GM12878 (cell line): Measurements from ENCODE around the gene TLL1. TPM values are rescaled to one million over a fixed set of nuclear protein-coding genes. Genes with fewer than 3 reads are reported as not detected.

Source experiments
- ATAC-seq: fragments of 200-7000 bp; cut with Tn5 transposase; 3 replicates; pipeline ENCODE4 v1.9.1; 2020; ENCODE audit warnings: mild to moderate bottlenecking, moderate library complexity
- BruUV-seq: library from RNA; stranded (reverse); fragments of 400-500 nt; replicated peaks from 2 replicates; lab custom pipeline; 2021; lab: Mats Ljungman, UMichigan
- CTCF ChIA-PET: fragments of 300-600 bp; sonication (Branson Sonifier 250); formaldehyde crosslinking; extraction: SDS; loops from one replicate; lab custom pipeline; 2021; ENCODE audit warnings: inconsistent platforms; lab: Yijun Ruan, JAX
- POLR2A ChIA-PET: fragments of 350-600 bp; formaldehyde crosslinking; extraction: SDS; loops from one replicate; lab custom pipeline; 2021; ENCODE audit warnings: inconsistent platforms; lab: Charles Lee
- RAD21 ChIA-PET: fragments of 300-600 bp; sonication (Branson Sonifier 250); formaldehyde crosslinking; loops from one replicate; lab custom pipeline; 2023; ENCODE audit warnings: antibody characterized with exemption; ENCODE audit not compliant: unreplicated experiment; lab: Charles Lee
- SMC1A ChIA-PET: fragments of 300-600 bp; sonication (Branson Sonifier 250); formaldehyde crosslinking; loops from one replicate; lab custom pipeline; 2023; ENCODE audit not compliant: unreplicated experiment, uncharacterized antibody; lab: Charles Lee
- DNase-seq: peaks from one replicate; pipeline ENCODE4 v3.0.0-alpha.2; 2011; ENCODE audit warnings: low read depth, low spot score
- FAIRE-seq: peaks from 3 replicates; lab custom pipeline; 2011; peaks lifted over from hg19 to GRCh38; lab: Jason Lieb, UNC
- H2AFZ ChIP-seq: 2 replicates; pipeline ENCODE4 v1.6.0; 2011; ENCODE audit warnings: low read depth, low read length, control low read depth; ENCODE audit not compliant: control insufficient read depth
- H3K27ac ChIP-seq: 2 replicates; pipeline ENCODE4 v1.5.1; 2011; ENCODE audit warnings: control low read depth; ENCODE audit not compliant: control insufficient read depth, insufficient read depth
- H3K27me3 ChIP-seq, 2 experiments: replicated peaks in 1 of 2; 2 replicates each; pipeline versions ENCODE4 v1.6.0 to v1.6.1; 2011; ENCODE audit warnings: low read length in 1 of 2; ENCODE audit not compliant: control insufficient read depth in 2 of 2, insufficient read depth in 2 of 2
- H3K36me3 ChIP-seq, 2 experiments: 2 replicates each; pipeline ENCODE4 v1.5.1; 2011; ENCODE audit warnings: low read length in 1 of 2; ENCODE audit not compliant: control insufficient read depth in 2 of 2, insufficient read depth in 2 of 2
- H3K4me1 ChIP-seq: 2 replicates; pipeline ENCODE4 v1.6.1; 2011; ENCODE audit warnings: mild to moderate bottlenecking, low read length, moderate library complexity, mixed read lengths; ENCODE audit not compliant: control insufficient read depth, insufficient read depth
- H3K4me2 ChIP-seq: 2 replicates; pipeline ENCODE4 v1.6.0; 2011; ENCODE audit warnings: control low read depth; ENCODE audit not compliant: control insufficient read depth, insufficient read depth
- H3K4me3 ChIP-seq: fragments of 200-600 bp; sonication (generic); 2 replicates; pipeline ENCODE4 v1.5.1; 2016
- H3K79me2 ChIP-seq: 2 replicates; pipeline ENCODE4 v1.6.0; 2011; ENCODE audit warnings: low read length; ENCODE audit not compliant: control insufficient read depth, insufficient read depth
- H3K9ac ChIP-seq: 2 replicates; pipeline ENCODE4 v1.8.0; 2011; ENCODE audit warnings: low read length, control low read depth, mixed read lengths; ENCODE audit not compliant: control insufficient read depth, insufficient read depth
- H3K9me3 ChIP-seq: replicated peaks from 3 replicates; pipeline ENCODE4 v1.5.1; 2011; ENCODE audit warnings: mild to moderate bottlenecking, low read length; ENCODE audit not compliant: control insufficient read depth, insufficient read depth
- H4K20me1 ChIP-seq: 2 replicates; pipeline ENCODE4 v1.6.0; 2011; ENCODE audit not compliant: control insufficient read depth, insufficient read depth
- BCL3 ChIP-seq: IDR thresholded peaks from 2 replicates; pipeline ENCODE4 v1.6.1; 2011; ENCODE audit warnings: borderline replicate concordance, low read depth, mild to moderate bottlenecking, moderate library complexity, low read length; ENCODE audit not compliant: insufficient read depth, poor library complexity, severe bottlenecking
- CREM ChIP-seq: IDR thresholded peaks from 2 replicates; pipeline ENCODE4 v1.6.1; 2014; ENCODE audit warnings: antibody characterized with exemption, low read depth
- HDAC2 ChIP-seq: fragments of 200-600 bp; sonication (generic); IDR thresholded peaks from 2 replicates; pipeline ENCODE4 v1.6.1; 2017
- JUND ChIP-seq: IDR thresholded peaks from 2 replicates; pipeline ENCODE4 v1.6.1; 2012; ENCODE audit warnings: low read depth, mild to moderate bottlenecking, low read length, improper control_type of control experiment, moderate library complexity
- LARP7 ChIP-seq: fragments of 450-650 bp; IDR thresholded peaks from 2 replicates; pipeline ENCODE4 v1.6.1; 2017; ENCODE audit warnings: mild to moderate bottlenecking
- MEF2B ChIP-seq: fragments of 450-650 bp; IDR thresholded peaks from 2 replicates; pipeline ENCODE4 v1.6.1; 2018; ENCODE audit warnings: mild to moderate bottlenecking, moderate library complexity; ENCODE audit not compliant: partially characterized antibody, poor library complexity, severe bottlenecking
- MYB ChIP-seq: fragments of 150-350 bp; IDR thresholded peaks from 2 replicates; pipeline ENCODE4 v1.6.1; 2014; ENCODE audit warnings: mild to moderate bottlenecking, low read depth, low read length, borderline replicate concordance
- PAX5 ChIP-seq: IDR thresholded peaks from 2 replicates; pipeline ENCODE4 v1.6.1; 2011; ENCODE audit warnings: low read depth, low read length, borderline replicate concordance
- POLR2AphosphoS5 ChIP-seq: IDR thresholded peaks from 2 replicates; pipeline ENCODE4 v1.6.1; 2011; ENCODE audit warnings: mild to moderate bottlenecking, low read length, inconsistent platforms
- RUNX3 ChIP-seq: IDR thresholded peaks from 2 replicates; pipeline ENCODE4 v1.6.1; 2012; ENCODE audit warnings: low read length, inconsistent platforms
- ZNF217 ChIP-seq: fragments of 450-650 bp; IDR thresholded peaks from 2 replicates; pipeline ENCODE4 v1.6.1; 2017; ENCODE audit warnings: antibody characterized with exemption, mild to moderate bottlenecking
- ZNF384 ChIP-seq: IDR thresholded peaks from 2 replicates; pipeline ENCODE4 v1.6.1; 2012; ENCODE audit warnings: low read depth, mild to moderate bottlenecking, low read length, improper control_type of control experiment, borderline replicate concordance
- WGBS: methylation state at CpG from one replicate; pipeline ENCODE4 v1.1.6; 2016; ENCODE audit warnings: low lambda C conversion rate; ENCODE audit not compliant: insufficient replicate concordance, insufficient coverage; ENCODE audit errors: missing lambda C conversion rate; 5-methylcytosine and 5-hydroxymethylcytosine counted together
- in situ Hi-C: fragments of 300-500 bp; cut with MboI; formaldehyde crosslinking; loops from 9 replicates; pipeline ENCODE4 v1.14.3; 2018; ENCODE audit warnings: mixed read lengths
- intact Hi-C: fragments of 100-400 bp; cut with micrococcal nuclease; formaldehyde crosslinking; loops from one replicate; pipeline ENCODE4 v1.14.2; 2022; ENCODE audit not compliant: unreplicated experiment
- polyA plus RNA-seq, 11 experiments: library from polyadenylated mRNA; depleted of rRNA in 4 of 11; unstranded in 6 of 11; stranded (reverse) in 5 of 11; fragments of >200 nt; fragmentation: Nextera tagmentation in 4 of 11; fragmentation: Illumina TruSeq in 1 of 11; extraction: Ambion mirVana in 4 of 11; extraction: Trizol in 1 of 11; gene quantifications; 1 replicate in 1 of 11; 2 replicates in 10 of 11; pipeline versions ENCODE4 v1.2.1 to v1.2.3, GENCODE V29; 2011 to 2016; ENCODE audit warnings: inconsistent platforms in 2 of 11, missing spikeins in 2 of 11, low read depth in 1 of 11
- total RNA-seq, 4 experiments: library from RNA; depleted of rRNA in 3 of 4; stranded (reverse); fragments of >200 nt in 3 of 4; fragmentation: Illumina TruSeq in 1 of 4; extraction: Trizol in 1 of 4; gene quantifications; 2 replicates each; pipeline versions ENCODE4 v1.2.1 to v1.2.3, GENCODE V29; 2013 to 2021
- TF ChIP-seq, protein P1 (sequence below): fragments of 450-650 bp; IDR thresholded peaks from 2 replicates; pipeline ENCODE4 v1.6.1; 2017; ENCODE audit warnings: borderline replicate concordance

Gene TLL1
- total and polyA plus RNA-seq, 10 of the 15 experiments (the other 5 are each of a cell fraction or from before 2014, with no cell fraction given) = 0.02 to 0.31 (median 0.05) TPM; not detected in 2

DNA sequence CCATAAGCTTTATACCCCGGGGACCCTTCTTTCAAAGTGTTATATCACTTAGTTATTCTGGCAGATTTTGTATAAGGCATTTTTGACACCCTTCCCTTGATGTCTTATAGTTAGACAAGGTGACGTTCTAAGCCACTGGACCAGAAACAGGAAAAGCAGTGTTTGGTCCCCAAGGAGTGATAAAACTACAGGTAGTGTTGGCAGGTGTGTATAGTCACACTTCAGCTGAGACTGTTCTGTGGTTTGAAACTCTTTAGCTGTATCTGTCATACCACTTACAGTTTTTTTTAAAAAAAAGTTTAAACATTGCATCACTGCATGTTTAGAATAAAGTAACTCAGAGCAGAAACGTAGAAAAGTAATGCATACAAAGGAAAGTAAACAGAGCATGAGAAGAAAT lies 48.5 kb downstream of the TLL1 start:
- in situ Hi-C loops (no loop called here), intact Hi-C loops (no loop called here)
- RAD21 ChIA-PET = no interaction called here
- Histone ChIP-seq H3K4me2 (no peak overlapping the region), H3K36me3 (no peaks in the 10 kb centered on the region), H3K79me2 (no peaks in the 10 kb centered on the region), H3K27ac (no peak overlapping the region), H3K27me3 (no peaks in the 10 kb centered on the region), H3K4me1 (no peaks in the 10 kb centered on the region), H3K4me3 (no peak overlapping the region), H2AFZ (no peak overlapping the region), H3K9ac (no peak overlapping the region), H4K20me1 (no peaks in the 10 kb centered on the region), H3K9me3 (no peaks in the 10 kb centered on the region)
- POLR2A ChIA-PET = no interaction called here
- FAIRE-seq (no peak), ATAC-seq (peak; percentile 36), DNase-seq (no peak)
- WGBS = 0% methylated on average over 3 of the region's 3 CpGs
- CTCF ChIA-PET = interaction anchor here (1.0 kb wide), 1 partner anchor 10 kb away, joined by 6 read pairs; no protein-coding TSS in a partner anchor
- TF ChIP-seq MEF2B (peak; percentile 39), PAX5 (no peak), JUND (no peak), ZNF384 (peak; percentile 20; the same call in 1 of the 2 replicates)
- TF ChIP-seq, protein P1, sequence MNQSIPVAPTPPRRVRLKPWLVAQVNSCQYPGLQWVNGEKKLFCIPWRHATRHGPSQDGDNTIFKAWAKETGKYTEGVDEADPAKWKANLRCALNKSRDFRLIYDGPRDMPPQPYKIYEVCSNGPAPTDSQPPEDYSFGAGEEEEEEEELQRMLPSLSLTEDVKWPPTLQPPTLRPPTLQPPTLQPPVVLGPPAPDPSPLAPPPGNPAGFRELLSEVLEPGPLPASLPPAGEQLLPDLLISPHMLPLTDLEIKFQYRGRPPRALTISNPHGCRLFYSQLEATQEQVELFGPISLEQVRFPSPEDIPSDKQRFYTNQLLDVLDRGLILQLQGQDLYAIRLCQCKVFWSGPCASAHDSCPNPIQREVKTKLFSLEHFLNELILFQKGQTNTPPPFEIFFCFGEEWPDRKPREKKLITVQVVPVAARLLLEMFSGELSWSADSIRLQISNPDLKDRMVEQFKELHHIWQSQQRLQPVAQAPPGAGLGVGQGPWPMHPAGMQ = no peak
- SMC1A ChIA-PET = interaction anchor here (1.4 kb wide), 1 partner anchor 10 kb away, joined by 3 read pairs; no protein-coding TSS in a partner anchor
- BruUV-seq = no TSS peak

DNA sequence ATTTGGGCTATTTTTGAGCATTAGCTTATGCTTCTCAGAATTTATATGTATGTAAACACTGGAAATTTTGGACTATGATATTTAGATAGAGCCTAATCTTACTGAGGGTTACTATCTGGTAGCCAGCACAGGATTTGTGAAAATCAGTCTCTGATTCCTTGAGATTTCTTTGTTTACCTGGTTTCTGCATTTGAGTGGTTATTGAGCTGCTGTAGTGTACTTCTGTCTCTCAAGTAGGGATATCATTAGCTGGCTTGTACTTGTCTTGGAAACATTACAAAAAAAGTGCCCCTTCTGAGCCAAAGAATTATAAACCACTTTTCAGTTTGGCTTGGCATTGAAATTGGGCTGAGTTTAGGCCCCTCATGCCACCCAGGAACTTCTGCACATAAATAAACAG lies 49.7 kb downstream of the TLL1 start:
- intact Hi-C loops = no loop called here
- RAD21 ChIA-PET = no interaction called here
- in situ Hi-C loops = no loop called here
- POLR2A ChIA-PET = no interaction called here
- TF ChIP-seq BCL3 (no peak), CREM (no peak), POLR2AphosphoS5 (no peak), ZNF384 (no peak), ZNF217 (no peak), MYB (no peak), LARP7 (no peak), HDAC2 (no peak), RUNX3 (no peak)
- Histone ChIP-seq H3K4me3 (no peak overlapping the region), H3K9me3 (no peaks in the 10 kb centered on the region), H3K9ac (no peak overlapping the region), H3K4me1 (no peaks in the 10 kb centered on the region), H3K36me3 (no peaks in the 10 kb centered on the region), H4K20me1 (no peaks in the 10 kb centered on the region), H2AFZ (no peak overlapping the region), H3K27me3 (no peaks in the 10 kb centered on the region), H3K27ac (no peak overlapping the region), H3K79me2 (no peaks in the 10 kb centered on the region), H3K4me2 (no peak overlapping the region)
- no TSS peak for BruUV-seq
- FAIRE-seq = no peak
- CTCF ChIA-PET = interaction anchor here (1.0 kb wide), 1 partner anchor 9 kb away, joined by 6 read pairs; no protein-coding TSS in a partner anchor
- ATAC-seq = no peak
- SMC1A ChIA-PET = interaction anchor here (1.4 kb wide), 1 partner anchor 9 kb away, joined by 3 read pairs; no protein-coding TSS in a partner anchor
- DNase-seq = no peak
